ENCODE results near the gene ARHGAP45. TPM values are rescaled to one million over a fixed set of nuclear protein-coding genes. Genes with fewer than 3 reads are reported as not detected.

The ARHGAP45 gene
- total RNA-seq, 4 donors from 2014 or later, result 28.4 to 66.9 (median 38.6) TPM

DNA sequence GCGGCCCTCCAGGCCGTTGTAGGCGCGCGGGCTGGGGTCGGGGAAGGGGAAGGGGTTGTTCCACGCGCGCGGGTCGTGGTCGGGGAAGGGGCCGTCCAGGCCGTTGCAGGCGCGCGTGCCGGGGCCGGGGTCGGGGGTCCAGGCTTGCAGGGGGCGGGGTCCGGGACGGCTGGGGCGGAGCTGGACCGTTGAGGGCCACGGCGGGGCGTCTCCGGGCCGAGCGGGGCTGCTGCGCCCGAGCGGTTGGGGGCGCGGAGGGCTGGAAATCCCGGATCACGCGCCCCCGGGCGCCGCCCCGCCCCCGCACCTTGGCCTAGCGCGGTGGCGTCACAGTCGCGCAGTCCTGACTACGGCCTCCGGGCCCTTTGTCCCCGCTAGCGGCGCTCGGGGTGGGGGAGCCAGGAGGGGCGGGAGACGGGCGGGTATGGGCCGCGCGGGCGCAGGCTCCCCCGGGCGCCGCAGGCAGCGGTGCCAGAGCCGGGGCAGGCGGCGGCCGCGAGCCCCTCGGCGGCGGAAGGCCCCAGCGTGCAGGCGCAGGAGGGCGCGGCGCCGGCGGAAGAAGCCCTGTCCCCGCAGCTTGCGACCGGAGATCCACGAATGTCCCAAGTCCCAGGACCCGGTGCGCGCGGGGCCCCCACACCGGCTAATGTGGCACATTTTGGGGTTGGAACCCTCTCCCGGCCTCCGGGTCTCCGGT lies 37.5 kb downstream of the ARHGAP45 start:
- WGBS, 2 donors, result 2% methylated on average over 38 to 45 of the region's 93 CpGs
- H3K4me3 ChIP-seq, result peak overlapping the region; percentile 61 to 98 (median 82)
- H3K27me3 ChIP-seq, result no peaks in the 10 kb centered on the region
- peak; percentile 59 to 67 for DNase-seq (ENCODE audit: low spot score in 2 of 2)
- peaks cover 0 to 68% (median 48%) of the 10 kb centered on the region in 4 donors for H3K4me1 ChIP-seq
- TF ChIP-seq, protein P1, sequence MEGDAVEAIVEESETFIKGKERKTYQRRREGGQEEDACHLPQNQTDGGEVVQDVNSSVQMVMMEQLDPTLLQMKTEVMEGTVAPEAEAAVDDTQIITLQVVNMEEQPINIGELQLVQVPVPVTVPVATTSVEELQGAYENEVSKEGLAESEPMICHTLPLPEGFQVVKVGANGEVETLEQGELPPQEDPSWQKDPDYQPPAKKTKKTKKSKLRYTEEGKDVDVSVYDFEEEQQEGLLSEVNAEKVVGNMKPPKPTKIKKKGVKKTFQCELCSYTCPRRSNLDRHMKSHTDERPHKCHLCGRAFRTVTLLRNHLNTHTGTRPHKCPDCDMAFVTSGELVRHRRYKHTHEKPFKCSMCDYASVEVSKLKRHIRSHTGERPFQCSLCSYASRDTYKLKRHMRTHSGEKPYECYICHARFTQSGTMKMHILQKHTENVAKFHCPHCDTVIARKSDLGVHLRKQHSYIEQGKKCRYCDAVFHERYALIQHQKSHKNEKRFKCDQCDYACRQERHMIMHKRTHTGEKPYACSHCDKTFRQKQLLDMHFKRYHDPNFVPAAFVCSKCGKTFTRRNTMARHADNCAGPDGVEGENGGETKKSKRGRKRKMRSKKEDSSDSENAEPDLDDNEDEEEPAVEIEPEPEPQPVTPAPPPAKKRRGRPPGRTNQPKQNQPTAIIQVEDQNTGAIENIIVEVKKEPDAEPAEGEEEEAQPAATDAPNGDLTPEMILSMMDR (IDR thresholded peaks at IDR 0.05), result peak in 2 of 5 experiments; percentile 30 to 52
- TF ChIP-seq EP300 (IDR thresholded peaks at IDR 0.05), result no peak
- TF ChIP-seq POLR2A (IDR thresholded peaks at IDR 0.05), result peak in 1 of 2 donors; percentile 31
- peaks cover 3 to 38% (median 14%) of the 10 kb centered on the region in 3 donors for H3K36me3 ChIP-seq
- peak overlapping the region; percentile 91 to 99 (median 97) for H3K27ac ChIP-seq
- H3K9me3 ChIP-seq, result no peaks in the 10 kb centered on the region

GRCh38 chr19:1105008-1105872 lies 38.3 kb downstream of the ARHGAP45 start:
- H3K36me3 ChIP-seq, result peaks cover 3 to 45% (median 14%) of the 10 kb centered on the region in 3 donors

DNA sequence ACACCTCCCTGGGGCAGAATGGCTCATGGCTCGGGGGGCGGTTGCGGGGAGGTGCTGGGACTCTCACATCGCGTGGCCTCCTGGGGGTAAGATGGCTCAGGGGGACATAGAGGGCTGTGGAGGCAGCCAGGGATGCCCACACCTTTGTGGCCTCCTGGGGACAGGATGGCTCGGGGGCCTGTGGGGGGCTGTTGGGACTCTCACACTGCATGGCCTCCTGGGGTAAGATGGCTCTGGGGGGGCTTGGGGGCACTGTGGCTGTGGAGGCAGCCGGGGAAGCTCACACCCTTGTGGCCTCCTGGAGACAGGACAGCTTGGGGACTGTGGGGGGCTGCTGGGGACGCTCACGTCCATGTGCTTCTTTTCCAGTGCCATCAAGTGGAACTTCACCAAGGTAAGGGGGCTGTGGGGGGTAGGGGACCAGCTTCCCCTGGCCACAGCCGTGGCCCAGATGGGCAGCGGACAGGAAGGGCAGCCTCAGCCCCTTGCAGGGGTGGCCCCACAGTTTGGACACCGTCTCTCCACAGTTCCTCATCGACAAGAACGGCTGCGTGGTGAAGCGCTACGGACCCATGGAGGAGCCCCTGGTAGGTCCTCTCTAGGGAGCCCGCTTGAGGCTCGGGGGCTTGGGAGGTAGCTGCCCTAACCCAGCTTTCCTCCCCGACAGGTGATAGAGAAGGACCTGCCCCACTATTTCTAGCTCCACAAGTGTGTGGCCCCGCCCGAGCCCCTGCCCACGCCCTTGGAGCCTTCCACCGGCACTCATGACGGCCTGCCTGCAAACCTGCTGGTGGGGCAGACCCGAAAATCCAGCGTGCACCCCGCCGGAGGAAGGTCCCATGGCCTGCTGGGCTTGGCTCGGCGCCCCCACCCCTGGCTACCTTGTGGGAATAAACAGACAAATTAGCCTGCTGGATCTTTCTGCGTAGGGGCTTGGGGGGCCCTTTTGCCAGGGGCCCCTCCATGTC lies 39.2 kb downstream of the ARHGAP45 start:
- no peaks in the 10 kb centered on the region for H3K9me3 ChIP-seq
- TF ChIP-seq, protein P1 (IDR thresholded peaks at IDR 0.05), result peak in 1 of 5 experiments; percentile 22
- TF ChIP-seq POLR2A (IDR thresholded peaks at IDR 0.05), result no peak
- peak overlapping the region in 3 of 4 donors; percentile 91 to 99 (median 99) for H3K27ac ChIP-seq
- H3K4me3 ChIP-seq, result peak overlapping the region in 1 of 4 donors; percentile 61
- peaks cover 3 to 54% (median 14%) of the 10 kb centered on the region in 3 donors for H3K36me3 ChIP-seq
- DNase-seq (ENCODE audit: low spot score in 2 of 2), result no peak
- H3K27me3 ChIP-seq, result no peaks in the 10 kb centered on the region
- peaks cover 0 to 58% (median 36%) of the 10 kb centered on the region in 4 donors for H3K4me1 ChIP-seq
- 84 to 90% methylated on average over 26 to 27 of the region's 32 CpGs for WGBS, 2 donors

More at GRCh38 chr19:1105008-1105872, 38.3 kb downstream of the ARHGAP45 start:
- Histone ChIP-seq H3K27ac (peak overlapping the region; percentile 91 to 99 (median 97)), H3K27me3 (no peaks in the 10 kb centered on the region), H3K4me1 (peaks cover 0 to 60% (median 43%) of the 10 kb centered on the region in 4 donors), H3K9me3 (no peaks in the 10 kb centered on the region), H3K4me3 (peak overlapping the region; percentile 61 to 98 (median 82))
- DNase-seq (ENCODE audit: low spot score in 2 of 2), result no peak
- 25 to 28% methylated on average over 52 to 56 of the region's 69 CpGs for WGBS, 2 donors
- no peak for TF ChIP-seq EP300 (IDR thresholded peaks at IDR 0.05)
- TF ChIP-seq, protein P1 (IDR thresholded peaks at IDR 0.05), result no peak
- TF ChIP-seq POLR2A (IDR thresholded peaks at IDR 0.05), result no peak

GRCh38 chr19:1106841-1107660 lies 40.1 kb downstream of the ARHGAP45 start:
- no peaks in the 10 kb centered on the region for H3K9me3 ChIP-seq
- H3K4me3 ChIP-seq, result no peak overlapping the region
- H3K4me1 ChIP-seq, result peaks cover 0 to 59% (median 28%) of the 10 kb centered on the region in 4 donors
- H3K27me3 ChIP-seq, result no peaks in the 10 kb centered on the region
- TF ChIP-seq EP300 (IDR thresholded peaks at IDR 0.05) (no peak), POLR2A (IDR thresholded peaks at IDR 0.05) (no peak)
- TF ChIP-seq, protein P1 (IDR thresholded peaks at IDR 0.05), result no peak
- WGBS, 2 donors, result 52 to 84% methylated on average over 8 of the region's 17 CpGs
- no peak for DNase-seq (ENCODE audit: low spot score in 2 of 2)
- H3K36me3 ChIP-seq, result peaks cover 3 to 63% (median 18%) of the 10 kb centered on the region in 3 donors
- H3K27ac ChIP-seq, result peak overlapping the region in 2 of 4 donors; percentile 26 to 91

Measured in tibial nerve (tissue), 4 donors.